Measurements from ENCODE around the gene RPL35. TPM values are rescaled to one million over a fixed set of nuclear protein-coding genes. Genes with fewer than 3 reads are reported as not detected.
A peak's percentile ranks its signal among the peaks of the same experiment; 100 is the strongest.
"Not testable (repeated sequence)": the region's sequence is repeated elsewhere in the genome, so short reads cannot be mapped to it uniquely, and the experiment has no call there.

Gene RPL35
- total RNA-seq, 1 donor: 1,727 TPM

DNA sequence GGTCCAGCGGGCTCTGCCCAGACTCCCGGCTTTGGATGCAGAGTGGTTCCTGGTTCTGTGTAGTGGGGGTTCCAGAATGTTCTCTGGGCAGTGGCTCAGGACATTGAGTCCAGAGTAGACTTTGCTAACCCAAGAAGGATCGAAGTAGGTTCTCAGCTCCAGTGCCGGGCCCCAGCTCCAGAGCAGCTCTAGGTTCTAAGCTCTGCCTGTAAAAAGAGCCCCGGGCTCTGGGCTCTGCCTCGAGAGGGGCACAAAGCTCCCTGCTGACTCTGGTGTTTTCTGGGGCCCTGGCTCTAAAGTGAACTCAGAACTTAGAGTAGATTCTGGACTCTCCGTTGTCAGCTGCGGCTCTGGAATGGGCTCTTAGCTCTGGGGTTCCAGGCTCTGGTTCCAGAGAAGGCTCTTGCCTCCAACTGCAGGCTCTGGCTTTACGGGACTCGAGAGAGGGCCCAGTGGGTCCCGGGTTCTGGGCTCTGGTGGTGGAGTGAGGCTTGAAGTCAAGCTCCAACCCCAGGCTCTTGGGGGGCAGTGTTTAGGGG lies 8.1 kb downstream of the RPL35 start:
- TF ChIP-seq, protein P1, sequence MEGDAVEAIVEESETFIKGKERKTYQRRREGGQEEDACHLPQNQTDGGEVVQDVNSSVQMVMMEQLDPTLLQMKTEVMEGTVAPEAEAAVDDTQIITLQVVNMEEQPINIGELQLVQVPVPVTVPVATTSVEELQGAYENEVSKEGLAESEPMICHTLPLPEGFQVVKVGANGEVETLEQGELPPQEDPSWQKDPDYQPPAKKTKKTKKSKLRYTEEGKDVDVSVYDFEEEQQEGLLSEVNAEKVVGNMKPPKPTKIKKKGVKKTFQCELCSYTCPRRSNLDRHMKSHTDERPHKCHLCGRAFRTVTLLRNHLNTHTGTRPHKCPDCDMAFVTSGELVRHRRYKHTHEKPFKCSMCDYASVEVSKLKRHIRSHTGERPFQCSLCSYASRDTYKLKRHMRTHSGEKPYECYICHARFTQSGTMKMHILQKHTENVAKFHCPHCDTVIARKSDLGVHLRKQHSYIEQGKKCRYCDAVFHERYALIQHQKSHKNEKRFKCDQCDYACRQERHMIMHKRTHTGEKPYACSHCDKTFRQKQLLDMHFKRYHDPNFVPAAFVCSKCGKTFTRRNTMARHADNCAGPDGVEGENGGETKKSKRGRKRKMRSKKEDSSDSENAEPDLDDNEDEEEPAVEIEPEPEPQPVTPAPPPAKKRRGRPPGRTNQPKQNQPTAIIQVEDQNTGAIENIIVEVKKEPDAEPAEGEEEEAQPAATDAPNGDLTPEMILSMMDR (IDR thresholded peaks at IDR 0.05; ENCODE audit: insufficient read depth, low read depth, low read length): no peak
- H3K4me3 ChIP-seq (ENCODE audit: low read depth, low read length): peak overlapping the region; percentile 62
- no peak for DNase-seq (ENCODE audit: low read depth)

DNA sequence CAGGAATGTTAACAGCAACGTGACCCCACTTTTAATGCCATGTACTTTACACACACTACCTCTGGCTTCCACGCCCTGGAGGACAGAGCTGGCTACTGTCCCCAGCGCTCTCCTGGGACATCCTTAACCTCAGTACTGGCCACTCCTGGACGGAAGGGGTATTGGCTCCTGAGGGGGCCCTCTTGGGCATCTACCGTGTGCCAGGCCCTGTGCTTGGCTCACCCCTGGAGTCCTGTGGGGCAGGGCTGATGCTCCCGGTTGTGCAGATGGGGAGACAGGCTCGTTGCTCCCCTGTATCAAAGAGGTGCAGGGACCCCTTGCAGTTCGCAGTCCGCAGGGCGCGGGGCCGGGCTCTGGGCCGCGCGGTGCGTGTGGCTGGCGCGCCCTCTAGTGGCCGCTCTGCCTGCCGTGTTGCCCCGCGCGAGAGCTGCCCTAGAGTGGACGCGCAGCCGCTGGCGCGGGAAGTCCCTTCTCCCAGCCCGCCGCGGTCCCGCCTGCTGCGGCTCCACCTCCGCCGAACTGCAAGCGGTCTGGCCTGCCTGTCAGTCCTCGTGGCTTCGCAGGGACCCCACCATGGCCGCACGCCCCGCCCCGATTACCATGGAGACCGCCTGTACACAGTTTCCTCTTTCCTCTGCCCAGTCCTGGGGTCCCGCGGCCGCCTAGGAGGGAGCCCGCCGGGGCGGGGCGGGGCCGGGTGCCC lies 8.8 kb downstream of the RPL35 start, which contains the start of gene WDR38:
Gene WDR38 (plus strand): TSS at position 632 of the 703 bp plus-strand sequence. CDS start 72 bp downstream, outside the sequence.
- peak; percentile 74 for DNase-seq (ENCODE audit: low read depth)
- TF ChIP-seq, protein P1 (IDR thresholded peaks at IDR 0.05; ENCODE audit: insufficient read depth, low read depth, low read length): peak; percentile 96

DNA sequence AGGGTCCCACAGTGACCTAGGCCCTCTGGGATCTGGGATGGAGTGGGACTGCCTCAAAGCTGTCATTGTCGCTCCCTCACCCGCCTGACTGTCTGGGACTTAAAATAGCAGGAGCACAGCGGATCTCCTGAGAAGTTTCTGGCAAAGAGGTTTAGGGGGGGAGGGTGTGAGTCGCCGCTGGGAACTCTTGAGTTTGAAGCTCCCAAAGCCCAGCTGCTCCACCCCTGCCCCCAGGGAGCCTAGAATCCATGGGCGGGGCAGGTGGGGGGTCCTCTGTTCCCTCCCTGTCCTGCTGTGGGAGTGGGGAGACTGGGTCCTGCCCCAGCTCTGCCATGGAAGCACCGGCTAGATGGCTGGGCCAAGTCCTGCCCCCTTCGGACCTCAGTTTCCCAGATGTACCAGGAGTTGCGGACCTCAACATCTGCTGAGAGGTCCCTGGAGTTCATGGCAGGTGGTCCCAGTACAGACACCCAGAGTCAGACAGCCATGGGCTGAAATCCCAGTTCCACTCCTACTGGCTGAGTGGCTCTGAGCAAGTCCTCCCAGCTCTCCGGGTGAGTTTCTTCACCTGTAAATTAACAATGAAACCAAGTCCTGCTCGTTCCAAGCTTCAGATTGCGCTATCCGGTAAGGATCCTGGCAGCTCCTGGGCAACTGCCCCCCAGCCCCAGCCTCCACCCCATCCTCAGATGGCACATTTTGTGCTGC lies 9.5 kb downstream of the RPL35 start:
- H3K4me3 ChIP-seq (ENCODE audit: low read depth, low read length): no peak overlapping the region
- TF ChIP-seq, protein P1 (IDR thresholded peaks at IDR 0.05; ENCODE audit: insufficient read depth, low read depth, low read length): no peak
- no peak for DNase-seq (ENCODE audit: low read depth)

More for the DNA sequence above, 8.8 kb downstream of the RPL35 start, which contains the start of gene WDR38:
- H3K4me3 ChIP-seq (ENCODE audit: low read depth, low read length): peak within 1 kb of the TSS; percentile 62

DNA sequence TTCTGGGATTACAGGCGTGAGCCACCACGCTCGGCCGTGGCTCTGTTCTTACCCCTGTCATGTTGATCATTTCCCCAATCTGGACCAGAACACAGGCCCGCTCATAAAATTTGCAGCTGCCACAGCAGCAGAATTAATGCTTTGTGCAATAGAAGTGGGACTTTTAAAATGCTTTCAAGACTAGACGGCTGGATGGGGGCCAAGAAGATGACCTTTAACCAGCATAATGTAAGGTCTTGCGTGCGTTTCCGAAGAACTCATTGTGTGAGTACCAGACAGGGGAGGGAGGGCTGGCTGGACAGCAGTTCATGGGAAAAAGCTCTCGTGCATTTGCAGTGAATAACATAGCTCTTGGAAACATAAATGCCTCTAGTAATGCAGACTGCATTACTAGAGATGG lies 12.0 kb downstream of the RPL35 start:
- TF ChIP-seq, protein P1 (IDR thresholded peaks at IDR 0.05; ENCODE audit: insufficient read depth, low read depth, low read length): no peak

DNA sequence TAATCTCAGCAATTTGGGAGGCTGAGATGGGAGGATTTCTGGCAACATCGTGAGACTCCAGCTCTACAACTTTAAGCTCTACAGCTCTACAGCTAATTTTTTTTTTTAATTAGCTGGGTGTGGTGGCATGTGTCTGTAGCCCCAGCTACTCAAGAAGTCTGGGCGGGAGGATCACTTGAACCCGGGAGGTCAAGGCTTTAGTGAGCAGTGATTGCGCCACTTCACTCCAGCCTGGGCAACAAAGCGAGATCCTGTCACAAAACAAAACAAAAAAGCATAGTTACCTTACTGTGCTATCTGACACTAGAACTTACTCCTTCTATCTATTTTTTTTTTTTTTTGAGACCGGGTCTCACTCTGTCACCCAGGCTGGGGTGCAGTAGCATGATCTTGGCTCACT lies 14.8 kb downstream of the RPL35 start:
- TF ChIP-seq, protein P1 (IDR thresholded peaks at IDR 0.05; ENCODE audit: insufficient read depth, low read depth, low read length): no peak
- H3K4me3 ChIP-seq (ENCODE audit: low read depth, low read length): no peak overlapping the region
- DNase-seq (ENCODE audit: low read depth): no peak

More for the DNA sequence above, 12.0 kb downstream of the RPL35 start:
- H3K4me3 ChIP-seq (ENCODE audit: low read depth, low read length): no peak overlapping the region
- DNase-seq (ENCODE audit: low read depth): peak; percentile 85

DNA sequence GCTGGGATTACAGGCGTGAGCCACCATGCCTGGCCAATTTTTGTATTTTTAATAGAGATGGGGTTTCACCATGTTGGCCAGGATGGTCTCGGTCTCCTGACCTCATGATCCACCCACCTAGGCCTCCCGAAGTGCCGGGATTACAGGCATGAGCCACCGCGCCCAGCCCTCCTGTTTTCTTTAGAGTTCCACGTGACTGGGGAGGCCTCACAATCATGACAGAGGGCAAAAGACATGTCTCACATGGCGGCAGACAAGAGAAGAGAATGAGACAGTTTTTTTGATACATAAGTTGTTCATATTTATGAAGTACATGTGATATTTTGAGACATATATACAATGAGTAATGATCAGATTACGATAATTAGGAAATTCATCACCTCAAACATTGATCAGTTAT lies 15.3 kb downstream of the RPL35 start:
- not testable (repeated sequence) for DNase-seq (ENCODE audit: low read depth); H3K4me3 ChIP-seq (ENCODE audit: low read depth, low read length)

DNA sequence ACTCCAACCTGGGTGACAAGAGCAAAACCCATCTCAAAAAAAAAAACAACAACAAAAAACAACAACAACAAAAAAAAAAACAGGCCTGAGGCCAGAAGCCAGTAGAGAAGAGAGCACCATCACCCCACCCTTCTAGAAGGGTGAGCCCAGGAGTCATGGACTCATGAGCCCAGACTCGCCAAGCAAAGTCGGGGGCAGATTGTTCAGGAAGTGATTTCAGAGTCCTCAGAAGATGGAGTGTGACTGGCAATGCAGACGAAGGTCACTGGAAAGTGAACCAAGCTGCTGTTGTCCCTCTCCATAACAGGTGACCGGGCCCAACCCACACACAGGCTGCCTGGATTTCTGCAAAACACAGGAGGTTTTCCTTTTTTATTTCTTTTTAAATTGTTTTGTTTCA lies 17.5 kb downstream of the RPL35 start:
- H3K4me3 ChIP-seq (ENCODE audit: low read depth, low read length): no peak overlapping the region
- TF ChIP-seq, protein P1 (IDR thresholded peaks at IDR 0.05; ENCODE audit: insufficient read depth, low read depth, low read length): no peak
- DNase-seq (ENCODE audit: low read depth): no peak
